Fibroblast of mammary gland (primary cell): ENCODE data around the gene COL11A2.

Experiments
- DNase-seq: peaks from one replicate; pipeline ENCODE4 v3.0.0-alpha.2; 2010; ENCODE audit warnings: low read depth
- H3K4me3 ChIP-seq: 2 replicates; pipeline ENCODE4 v1.5.1; 2011; ENCODE audit warnings: low read depth, mild to moderate bottlenecking, low read length, moderate library complexity; ENCODE audit not compliant: control insufficient read depth
- TF ChIP-seq, protein P1 (sequence below): conservative IDR thresholded peaks from 2 replicates; pipeline ENCODE4 v1.5.1; 2011; ENCODE audit warnings: low read depth, low read length, inconsistent platforms; ENCODE audit not compliant: control insufficient read depth, insufficient read depth

COL11A2 gene

DNA sequence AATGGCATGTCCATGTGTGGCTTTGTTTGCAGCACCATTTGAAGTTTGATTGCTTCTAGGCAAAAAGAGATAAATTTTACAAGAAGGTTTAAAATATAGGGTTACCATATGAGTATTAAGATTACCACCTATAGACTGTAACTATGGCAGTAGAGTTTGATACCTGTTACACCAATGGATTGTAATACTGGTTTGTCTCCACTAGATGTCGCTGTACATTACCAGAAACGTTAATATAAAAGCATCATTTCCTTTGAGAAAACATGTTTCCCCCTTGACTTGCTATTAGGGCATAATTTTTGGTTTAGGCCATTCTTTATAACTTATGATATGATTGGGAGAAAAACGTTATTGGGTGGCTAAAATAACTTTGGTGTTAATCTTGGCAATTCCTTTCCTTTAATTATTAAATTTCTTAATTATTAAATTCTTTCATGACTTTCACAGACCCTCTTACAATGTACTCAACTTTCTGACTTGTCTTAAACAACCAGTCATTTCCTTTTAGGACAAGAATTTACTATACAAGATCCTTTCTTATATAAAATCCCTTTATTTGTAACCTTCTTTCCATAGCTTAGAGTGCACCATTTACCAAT, 73.6 kb downstream of the COL11A2 start:
- peak; percentile 64 for DNase-seq
- TF ChIP-seq, protein P1, sequence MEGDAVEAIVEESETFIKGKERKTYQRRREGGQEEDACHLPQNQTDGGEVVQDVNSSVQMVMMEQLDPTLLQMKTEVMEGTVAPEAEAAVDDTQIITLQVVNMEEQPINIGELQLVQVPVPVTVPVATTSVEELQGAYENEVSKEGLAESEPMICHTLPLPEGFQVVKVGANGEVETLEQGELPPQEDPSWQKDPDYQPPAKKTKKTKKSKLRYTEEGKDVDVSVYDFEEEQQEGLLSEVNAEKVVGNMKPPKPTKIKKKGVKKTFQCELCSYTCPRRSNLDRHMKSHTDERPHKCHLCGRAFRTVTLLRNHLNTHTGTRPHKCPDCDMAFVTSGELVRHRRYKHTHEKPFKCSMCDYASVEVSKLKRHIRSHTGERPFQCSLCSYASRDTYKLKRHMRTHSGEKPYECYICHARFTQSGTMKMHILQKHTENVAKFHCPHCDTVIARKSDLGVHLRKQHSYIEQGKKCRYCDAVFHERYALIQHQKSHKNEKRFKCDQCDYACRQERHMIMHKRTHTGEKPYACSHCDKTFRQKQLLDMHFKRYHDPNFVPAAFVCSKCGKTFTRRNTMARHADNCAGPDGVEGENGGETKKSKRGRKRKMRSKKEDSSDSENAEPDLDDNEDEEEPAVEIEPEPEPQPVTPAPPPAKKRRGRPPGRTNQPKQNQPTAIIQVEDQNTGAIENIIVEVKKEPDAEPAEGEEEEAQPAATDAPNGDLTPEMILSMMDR = peak; percentile 69
- H3K4me3 ChIP-seq = no peak overlapping the region

DNA sequence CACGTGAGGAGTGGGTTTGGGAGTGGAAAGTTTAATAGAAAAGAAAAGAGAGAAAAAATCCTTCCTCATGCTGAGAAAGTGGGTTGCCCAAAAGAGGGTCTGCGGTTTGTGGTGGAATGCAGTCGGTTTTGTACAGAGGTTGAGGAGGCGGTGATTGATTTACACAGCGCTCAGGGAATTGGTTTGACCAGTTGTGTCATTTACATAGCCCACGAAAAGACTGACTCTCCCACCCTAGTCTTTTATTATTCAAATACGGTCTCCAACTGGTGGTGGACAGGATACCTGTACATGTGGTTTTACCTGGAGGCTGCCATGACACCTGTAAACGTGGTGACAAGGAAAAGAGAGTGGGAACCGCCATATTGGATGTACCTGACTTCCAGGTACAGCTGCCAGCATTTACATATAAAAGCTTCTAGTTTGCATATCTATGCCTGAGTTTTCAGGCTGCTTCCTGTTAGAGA, 74.4 kb downstream of the COL11A2 start:
- TF ChIP-seq, protein P1 = no peak
- no peak for DNase-seq
- no peak overlapping the region for H3K4me3 ChIP-seq

- no peak for DNase-seq
- H3K4me3 ChIP-seq = no peak overlapping the region
- TF ChIP-seq, protein P1 = no peak
These were observed 75.2 kb downstream of the COL11A2 start for GRCh38 chr6:33116841-33117711.

DNA sequence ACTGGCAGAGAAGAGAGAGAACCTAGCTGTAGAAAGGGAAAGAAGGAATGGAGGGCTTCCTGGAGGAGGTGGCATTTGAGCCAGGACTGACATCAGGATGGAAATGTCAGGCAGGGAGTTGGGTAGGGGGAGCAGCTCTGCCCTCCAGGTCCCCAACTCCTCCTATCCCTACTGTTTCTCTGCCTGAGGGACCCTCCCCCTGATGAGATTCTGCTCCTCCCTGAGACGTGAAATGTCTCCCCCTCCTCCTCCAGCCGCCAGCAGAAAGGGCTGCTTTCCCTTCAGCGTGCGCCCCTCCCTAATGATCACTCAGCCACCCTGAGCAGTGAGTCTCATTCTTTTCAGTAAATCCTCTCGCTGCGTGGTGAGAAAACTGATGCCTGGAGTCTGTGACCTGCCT, 75.8 kb downstream of the COL11A2 start:
- TF ChIP-seq, protein P1 = no peak
- DNase-seq = no peak
- H3K4me3 ChIP-seq = no peak overlapping the region

- TF ChIP-seq, protein P1 = no peak
- no peak for DNase-seq
These were observed 77.9 kb downstream of the COL11A2 start for GRCh38 chr6:33114406-33114805.

DNA sequence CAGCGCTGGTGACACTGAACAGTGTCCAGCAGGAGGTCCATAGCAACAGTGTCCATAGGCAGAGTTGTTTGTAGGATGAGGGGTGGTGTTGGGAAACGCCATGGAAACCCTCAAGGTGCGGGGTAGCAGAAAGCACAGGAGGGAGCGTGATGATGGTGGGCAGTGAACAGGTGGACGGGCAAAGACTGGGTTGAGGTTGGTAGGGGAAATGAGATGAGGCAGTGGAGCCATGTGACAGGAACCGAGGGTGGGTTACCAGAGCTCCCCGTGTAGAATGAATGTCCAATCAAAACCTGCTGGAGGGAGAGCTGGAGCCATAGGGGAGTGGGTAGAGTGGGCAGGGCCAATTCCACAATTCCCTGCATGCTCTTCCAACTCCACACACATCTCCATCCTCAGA, 78.5 kb downstream of the COL11A2 start:
- DNase-seq = no peak
- TF ChIP-seq, protein P1 = no peak
- H3K4me3 ChIP-seq = no peak overlapping the region

More at GRCh38 chr6:33114406-33114805, 77.9 kb downstream of the COL11A2 start:
- no peak overlapping the region for H3K4me3 ChIP-seq
